NCI-H2081 (cell line): Measurements from ENCODE around the gene FAM124A.

Experiments used
- DNase-seq, 2 experiments: peaks; one replicate each; lab custom pipeline; 2025; lab: John Stamatoyannopoulos, UW

The FAM124A gene

GRCh38 chr13:51305271-51305967, 83.2 kb downstream of the FAM124A start:
- DNase-seq = no peak

- no peak for DNase-seq
These were observed 86.6 kb downstream of the FAM124A start for GRCh38 chr13:51308781-51309180.

DNA sequence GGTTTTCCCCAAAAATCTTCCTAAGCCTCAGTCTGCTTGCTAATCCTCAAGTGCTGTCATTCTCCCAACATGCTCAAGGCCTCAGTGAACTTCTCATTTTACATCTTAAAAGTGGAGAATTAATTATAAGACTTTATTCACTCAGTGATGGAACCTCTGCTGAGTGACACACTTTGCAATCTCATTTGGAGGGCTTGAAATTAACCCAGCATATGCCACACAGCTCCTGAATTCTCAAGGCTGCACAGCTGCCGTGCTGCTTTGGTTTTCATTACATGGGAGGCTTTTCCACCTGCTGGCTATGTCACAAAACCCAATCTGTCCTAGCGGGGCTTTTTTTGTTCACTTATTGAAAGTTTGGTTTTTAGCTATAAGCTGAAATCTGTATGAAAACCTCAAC, 89.0 kb downstream of the FAM124A start:
- no peak for DNase-seq

- DNase-seq = no peak
These were observed 89.8 kb downstream of the FAM124A start for GRCh38 chr13:51311957-51312520.

DNA sequence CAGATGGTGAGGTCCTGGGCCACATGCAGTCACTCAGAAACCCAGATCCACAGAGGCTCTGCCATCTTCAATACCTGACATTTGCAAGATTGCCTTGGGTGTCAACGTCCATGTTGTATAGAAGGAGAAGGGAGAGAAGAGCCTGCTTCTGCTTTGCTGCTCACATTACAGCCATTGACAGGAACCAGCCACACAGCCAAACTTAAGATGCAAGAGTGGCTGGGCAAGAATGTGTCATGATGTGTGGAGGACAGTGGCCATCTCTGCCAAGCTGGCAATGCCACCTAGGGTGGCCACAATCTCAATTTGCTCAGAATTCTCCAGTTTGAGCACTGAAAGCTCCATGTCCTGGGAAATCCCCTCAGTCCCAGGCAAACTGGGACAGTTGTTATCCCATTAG, 91.4 kb downstream of the FAM124A start:
- DNase-seq = no peak

- no peak for DNase-seq
These were observed 95.1 kb downstream of the FAM124A start for GRCh38 chr13:51317262-51317661.

DNA sequence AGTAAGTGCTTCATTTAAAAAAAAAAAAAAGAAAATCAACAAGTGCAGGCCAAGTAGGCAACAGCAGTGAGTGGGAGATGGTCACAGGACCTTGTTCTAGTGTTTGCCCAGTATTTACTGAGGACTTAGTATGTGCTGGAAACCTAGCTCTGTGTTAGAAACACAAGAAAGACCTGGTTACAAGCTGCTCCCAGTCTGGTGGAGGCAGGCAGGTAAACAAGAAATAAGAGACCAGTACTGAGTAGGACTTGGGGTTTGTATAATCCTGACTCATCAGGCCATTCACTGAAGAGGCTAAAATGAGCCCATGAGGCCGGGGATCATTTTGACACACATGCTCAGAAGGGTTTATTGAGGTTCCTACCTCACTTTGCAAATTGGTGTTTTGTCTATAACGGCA, 95.8 kb downstream of the FAM124A start:
- DNase-seq = no peak

- DNase-seq = no peak
These were observed 96.7 kb downstream of the FAM124A start for GRCh38 chr13:51318876-51319275.

- no peak for DNase-seq
These were observed 99.6 kb downstream of the FAM124A start for GRCh38 chr13:51321836-51322235.

GRCh38 chr13:51322826-51323225, 100.6 kb downstream of the FAM124A start:
- DNase-seq = no peak

- DNase-seq = no peak
These were observed 101.8 kb downstream of the FAM124A start for GRCh38 chr13:51323824-51324511.

- DNase-seq = no peak
These were observed 102.7 kb downstream of the FAM124A start for GRCh38 chr13:51324714-51325420.

GRCh38 chr13:51325837-51326236, 103.6 kb downstream of the FAM124A start:
- no peak for DNase-seq

DNA sequence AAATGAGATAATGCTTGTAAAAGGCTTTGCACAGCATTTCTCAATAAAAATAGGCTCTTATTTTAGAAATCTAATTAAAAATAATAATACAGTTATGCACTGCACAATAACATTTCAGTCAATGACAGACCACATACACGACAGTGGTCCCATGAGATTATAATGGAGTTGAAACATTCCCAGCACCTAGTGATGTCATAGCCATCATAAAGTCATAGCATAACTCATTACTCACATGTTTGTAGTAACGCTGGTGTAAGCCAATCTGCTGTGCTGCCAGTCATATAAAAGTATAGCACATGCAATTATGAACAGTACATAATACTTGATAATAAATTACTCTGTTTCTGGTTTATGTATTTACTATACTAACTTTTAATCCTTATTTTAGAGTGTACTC, 104.6 kb downstream of the FAM124A start:
- no peak for DNase-seq

DNA sequence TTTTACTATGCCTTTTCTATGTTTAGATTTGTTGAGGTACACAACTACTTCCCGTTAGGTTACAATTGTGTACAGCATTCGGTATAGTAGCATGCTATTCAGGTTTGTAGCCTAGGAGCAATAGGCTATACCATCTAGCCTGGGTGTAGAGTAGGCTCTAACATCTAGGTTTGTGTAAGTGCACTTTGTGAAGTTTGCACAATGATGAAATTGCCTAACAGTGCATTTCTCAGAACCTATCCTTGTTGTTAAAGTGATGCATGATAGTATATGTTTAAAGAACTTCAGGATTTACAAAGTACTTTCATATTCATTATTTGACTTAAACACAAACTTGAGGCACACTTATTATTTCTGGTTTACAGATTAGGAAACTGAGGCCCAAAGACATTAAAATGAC, 105.8 kb downstream of the FAM124A start:
- no peak for DNase-seq

GRCh38 chr13:51328488-51328887, 106.3 kb downstream of the FAM124A start:
- DNase-seq = no peak

DNA sequence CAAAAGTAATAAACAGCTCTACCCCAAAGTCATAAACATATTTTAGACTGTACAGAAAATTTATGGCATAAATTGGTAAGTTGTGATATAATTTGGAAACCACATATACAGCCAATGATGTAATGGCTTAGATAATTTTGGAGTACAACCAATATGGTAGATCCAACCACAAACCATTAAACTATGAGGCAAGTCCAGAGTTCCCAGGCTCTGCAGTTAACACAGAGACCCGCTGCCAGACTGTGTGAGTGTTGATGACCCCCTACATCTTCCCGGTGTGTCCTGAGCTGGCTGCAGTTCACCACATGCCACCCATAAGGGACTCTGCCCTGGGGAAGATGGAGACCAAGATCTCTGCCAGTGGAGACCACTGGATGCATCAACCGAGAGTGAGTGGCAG, 107.4 kb downstream of the FAM124A start:
- no peak for DNase-seq

DNA sequence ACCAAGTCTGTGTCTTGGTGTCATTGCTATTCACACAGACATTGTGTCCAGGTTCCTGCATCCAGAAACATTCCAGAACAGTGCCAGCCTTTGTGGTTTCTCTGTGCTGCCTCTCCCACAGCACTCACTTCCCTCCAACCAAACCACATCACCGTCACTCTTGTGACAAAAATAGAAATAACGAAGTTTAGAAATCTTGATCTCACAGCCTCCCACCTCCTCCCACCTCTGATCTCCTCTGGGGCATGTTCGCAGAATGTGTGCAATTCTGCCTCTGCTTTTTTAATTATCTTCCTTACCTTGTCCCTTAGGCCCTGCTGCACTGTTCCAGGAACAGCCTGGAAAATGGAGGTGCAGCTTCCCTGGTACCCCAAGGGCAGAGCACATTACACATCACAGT, 108.6 kb downstream of the FAM124A start:
- DNase-seq = no peak

DNA sequence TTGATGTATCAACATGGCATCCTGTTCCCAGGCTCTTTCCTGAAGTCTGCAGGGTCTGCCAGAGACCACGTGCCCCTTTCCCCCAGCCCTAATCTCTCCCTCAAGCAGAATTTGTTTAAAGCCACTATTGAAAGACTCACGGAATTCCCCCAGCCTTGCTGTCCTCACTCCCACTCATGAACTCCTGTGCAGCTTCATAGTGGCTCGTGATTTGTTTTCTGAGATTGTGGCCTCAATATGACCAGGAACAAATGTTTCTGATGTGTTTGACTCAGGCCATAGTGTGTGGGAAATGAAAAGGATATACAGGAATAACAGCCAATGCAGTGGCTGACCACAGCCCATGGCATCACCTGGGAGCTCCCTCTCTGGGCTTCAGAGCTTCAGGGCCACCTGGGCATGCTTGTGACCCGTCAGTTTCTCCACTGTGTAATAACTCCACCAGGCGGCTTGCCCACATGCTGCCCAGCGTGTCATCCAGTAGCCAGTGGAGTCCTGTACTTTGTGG, 109.2 kb downstream of the FAM124A start:
- no peak for DNase-seq

DNA sequence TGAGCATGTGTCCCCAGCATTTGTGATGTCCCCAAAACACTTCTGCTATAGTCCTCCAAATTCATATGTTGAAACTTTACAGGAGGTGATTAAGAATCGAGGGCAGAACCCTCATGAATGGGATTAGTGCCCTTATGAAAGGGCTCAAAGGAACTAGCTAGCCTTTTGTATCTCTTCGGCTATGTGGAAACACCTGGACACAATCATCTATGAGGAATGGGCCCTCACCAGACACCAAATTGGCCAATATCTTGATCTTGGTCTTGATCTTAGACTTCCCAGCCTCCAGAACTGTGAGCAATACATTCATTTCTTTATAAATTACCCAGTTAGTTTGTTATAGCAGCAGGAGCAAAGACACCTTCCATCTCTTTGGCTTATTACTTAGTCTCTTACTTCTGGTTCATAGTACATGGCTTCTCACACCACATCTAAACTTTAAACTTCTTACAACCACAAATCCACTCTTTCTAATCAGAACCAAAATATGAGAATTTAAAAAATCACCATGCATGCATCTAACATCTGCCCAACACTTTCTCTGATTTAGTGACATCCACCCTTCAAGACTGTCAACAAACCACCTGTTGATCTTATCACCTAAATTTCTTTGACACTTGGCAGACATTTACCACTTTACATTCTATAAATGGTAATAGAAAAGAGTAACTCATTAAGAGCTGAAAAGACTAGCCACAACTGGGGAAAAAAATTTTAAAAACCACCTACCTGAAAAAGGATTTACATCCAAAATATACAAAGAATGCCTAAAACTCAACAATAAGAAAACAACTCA, 110.6 kb downstream of the FAM124A start:
- DNase-seq = no peak

DNA sequence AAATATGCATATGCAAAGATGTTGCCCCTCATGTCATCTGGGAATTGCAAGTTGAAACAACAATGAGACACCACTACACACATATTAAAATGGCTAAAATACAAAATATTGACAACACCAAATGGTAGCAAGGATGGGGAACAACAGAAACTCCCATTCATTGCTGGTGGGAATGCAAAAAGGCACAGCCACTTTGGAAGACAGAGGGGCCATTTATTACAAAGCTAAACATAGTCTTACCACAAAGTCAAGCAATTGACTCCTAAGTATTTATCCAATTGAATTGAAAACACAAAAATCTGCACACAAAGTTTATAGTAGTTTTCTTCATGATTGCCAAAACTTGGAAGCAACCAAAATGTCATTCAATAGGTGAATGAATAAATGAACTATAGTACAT, 111.2 kb downstream of the FAM124A start:
- DNase-seq = no peak

DNA sequence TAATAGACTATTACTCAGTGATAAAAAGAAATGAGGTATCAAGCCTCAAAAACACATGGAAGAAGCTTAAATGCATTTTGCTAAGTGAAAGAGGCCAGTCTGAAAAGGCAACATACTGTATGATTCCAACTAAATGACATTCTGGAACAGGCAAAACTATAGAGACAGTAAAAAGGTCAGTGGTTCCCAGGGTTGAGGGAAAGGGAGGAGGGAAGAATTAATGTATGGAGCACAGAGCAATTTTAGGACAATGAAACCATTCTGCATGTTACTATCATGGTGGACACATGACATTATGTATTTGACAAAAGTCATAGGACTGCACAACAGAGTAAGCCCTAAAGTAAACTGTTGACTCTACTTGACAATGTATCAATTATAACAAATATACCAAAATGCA, 111.6 kb downstream of the FAM124A start:
- DNase-seq = no peak
